GM18907 (cell line): ENCODE data around the gene SNX11.
A peak's percentile ranks its signal among the peaks of the same experiment; 100 is the strongest.

ENCODE experiments used
- ATAC-seq: cut with Tn5 transposase; IDR thresholded peaks from one replicate; pipeline ENCODE4 v1.9.1; 2021; ENCODE audit warnings: mild to moderate bottlenecking, moderate library complexity; ENCODE audit not compliant: unreplicated experiment

The SNX11 gene

GRCh38 chr17:48095611-48096010, 12.0 kb upstream of the SNX11 start:
- ATAC-seq: no peak

GRCh38 chr17:48100160-48100559, 7.4 kb upstream of the SNX11 start:
- ATAC-seq: no peak

GRCh38 chr17:48100591-48101011, 7.0 kb upstream of the SNX11 start:
- no peak for ATAC-seq

DNA sequence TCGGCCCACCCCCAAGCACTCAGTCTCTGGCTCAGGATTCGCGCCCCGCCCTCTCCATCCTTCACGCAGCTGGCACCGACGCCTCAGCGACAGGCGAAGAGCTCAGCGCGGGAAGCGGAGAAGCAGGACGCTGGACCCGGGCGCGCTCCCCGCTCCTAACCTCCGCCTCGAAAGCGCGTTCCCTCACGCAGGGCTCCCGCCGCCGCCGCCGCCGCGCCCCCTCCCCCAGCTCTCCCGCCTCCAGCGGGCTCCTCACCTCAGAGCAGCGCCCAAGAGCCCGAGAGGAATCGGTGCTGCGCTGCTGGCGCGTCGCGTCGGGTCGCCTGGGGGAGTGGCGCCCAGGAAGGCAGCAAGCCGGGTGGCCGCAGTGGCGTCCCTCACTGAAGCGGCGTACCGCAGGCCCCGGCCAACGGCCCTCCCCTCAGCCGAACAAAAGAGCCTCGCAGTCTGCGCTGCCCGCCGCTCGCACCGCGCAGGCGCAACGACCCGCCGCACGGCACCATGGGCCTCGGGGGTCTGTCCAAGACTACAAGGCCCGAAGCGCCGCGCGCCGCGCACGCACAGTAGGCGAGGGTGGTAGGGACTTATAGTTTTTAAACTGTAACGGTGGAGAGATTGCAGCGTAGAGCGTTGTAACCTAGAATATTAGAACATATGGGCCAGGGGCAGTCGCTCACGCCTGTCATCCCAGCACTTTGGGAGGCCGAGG, 6.4 kb upstream of the SNX11 start, which contains the start of gene CBX1:
Gene CBX1 (minus strand): TSS at position 467 of the 709 bp plus-strand sequence. CDS start 24,474 bp downstream, outside the sequence.
- ATAC-seq: peak; percentile 83

DNA sequence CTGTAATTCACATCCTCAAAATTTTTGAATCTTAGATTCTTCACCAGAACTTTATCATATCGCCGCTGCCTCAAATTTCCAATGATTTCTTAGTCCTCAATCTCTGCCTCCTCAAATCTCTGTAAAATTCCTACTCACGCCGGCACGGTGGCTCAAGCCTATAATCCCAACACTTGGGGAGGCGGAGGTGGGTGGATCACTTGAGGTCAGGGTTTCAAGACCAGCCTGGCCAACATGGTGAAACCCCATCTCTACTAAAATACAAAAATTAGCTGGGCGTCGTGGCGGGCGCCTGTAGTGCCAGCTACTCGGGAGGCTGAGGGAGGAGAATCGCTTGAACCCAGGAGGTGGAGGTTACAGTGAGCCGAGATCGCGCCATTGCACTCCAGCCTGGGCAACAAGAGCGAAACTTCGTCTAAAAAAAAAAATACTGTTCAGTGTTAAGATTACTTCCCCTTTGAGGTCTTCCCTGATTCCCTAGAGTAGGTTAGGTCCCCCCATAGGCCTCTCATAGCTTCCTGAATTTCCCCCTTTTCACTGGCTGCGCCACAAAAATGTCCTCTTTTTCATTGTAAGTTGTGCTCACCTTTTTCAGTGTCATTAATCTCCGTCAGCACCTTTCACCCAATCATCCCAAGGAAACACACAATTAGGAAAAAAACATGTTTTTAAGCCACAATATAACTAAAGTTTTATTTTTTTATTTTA, 5.4 kb upstream of the SNX11 start:
- no peak for ATAC-seq

GRCh38 chr17:48102798-48103715, 4.5 kb upstream of the SNX11 start:
- no peak for ATAC-seq

- ATAC-seq: no peak
These were observed 3.1 kb upstream of the SNX11 start for GRCh38 chr17:48104440-48104839.

DNA sequence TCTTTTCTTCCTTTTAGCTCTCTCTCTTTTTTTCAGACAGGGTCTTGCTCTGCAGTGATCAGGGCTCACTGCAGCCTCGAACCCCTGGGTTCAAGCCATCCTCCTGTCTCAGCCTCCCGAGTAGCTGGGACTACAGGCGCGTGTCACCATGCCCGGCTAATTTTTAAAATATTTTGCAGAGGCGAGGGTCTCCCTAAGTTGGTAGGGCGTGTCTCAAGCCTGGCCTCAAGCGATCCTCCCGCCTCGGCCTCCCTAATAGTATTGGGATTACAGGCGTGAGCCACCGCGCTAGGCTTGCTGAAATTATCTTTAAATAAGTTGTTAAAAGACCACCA, 797 bp upstream of the SNX11 start:
- ATAC-seq: no peak

- no peak for ATAC-seq
These were observed 3.2 kb downstream of the SNX11 start for GRCh38 chr17:48110761-48111160.

DNA sequence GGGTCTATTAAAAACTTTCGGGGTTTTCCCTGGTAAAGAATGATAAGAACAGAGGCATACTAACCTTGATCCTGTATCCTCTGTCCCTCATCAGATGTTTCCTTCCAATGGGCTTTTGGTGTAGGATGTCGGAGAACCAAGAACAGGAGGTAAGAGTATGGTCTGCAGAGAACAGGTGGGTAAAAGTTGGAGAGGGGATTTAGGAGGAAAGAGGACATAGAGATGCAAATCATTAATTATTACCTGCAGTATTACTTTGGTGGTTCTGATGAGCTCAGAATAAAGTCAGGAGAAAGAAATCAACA, 4.3 kb downstream of the SNX11 start:
- no peak for ATAC-seq

- peak; percentile 44 for ATAC-seq
These were observed 5.7 kb downstream of the SNX11 start for GRCh38 chr17:48113201-48113676.

DNA sequence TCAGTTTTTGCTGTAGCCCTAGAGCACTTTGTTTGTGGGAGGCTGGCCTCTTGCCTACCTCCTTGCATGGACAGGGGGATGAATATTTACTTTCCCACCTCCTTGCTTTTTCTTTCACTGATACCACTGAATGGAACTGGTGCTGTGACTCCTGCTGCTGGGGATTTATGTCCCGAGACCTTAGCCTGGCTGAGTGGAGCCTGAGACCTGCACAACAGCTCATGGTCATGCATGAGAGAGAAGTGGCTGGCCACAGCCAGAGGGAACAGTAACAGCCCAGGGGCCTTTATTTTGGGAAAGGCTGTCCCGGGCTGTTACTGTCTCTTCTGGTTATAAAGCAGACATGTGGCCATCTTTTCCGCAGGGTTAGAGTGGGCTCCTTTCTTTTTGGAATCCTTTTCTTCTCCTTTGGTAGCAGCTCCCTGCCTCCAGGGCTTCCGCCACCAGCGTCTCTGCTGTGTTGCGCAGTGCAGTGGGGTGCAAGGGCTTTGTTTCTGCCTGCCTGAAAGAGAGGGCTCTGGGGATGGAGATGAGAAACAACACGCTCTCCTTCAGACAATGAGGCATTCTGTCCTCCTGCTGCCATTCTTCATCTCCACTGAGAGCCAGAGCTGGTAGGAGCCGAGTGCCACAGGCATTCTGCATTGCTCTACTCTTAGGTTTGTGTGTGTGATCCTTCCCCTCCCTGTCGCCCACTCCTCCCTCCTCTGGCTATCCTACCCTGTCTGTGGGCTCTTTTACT, 14.5 kb downstream of the SNX11 start:
- ATAC-seq: no peak

DNA sequence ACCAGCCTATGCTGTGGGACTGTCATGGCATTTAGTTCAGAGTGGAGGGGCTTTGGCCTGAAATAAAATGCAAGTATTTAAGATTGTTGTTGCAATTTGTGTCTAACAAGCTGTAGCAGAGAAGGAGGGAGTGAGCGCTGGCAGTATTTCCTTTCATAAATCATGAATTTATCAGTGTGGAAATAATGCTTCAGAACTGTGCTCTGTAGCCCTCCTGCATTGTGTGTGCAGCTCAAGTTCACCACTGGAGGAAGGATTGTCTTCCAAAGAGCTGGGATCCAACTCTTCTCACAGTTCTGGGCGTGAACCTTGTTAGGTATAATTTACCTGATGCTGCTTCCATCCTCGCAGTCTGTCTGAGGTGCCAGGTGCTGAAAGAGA, 15.1 kb downstream of the SNX11 start:
- ATAC-seq: no peak

DNA sequence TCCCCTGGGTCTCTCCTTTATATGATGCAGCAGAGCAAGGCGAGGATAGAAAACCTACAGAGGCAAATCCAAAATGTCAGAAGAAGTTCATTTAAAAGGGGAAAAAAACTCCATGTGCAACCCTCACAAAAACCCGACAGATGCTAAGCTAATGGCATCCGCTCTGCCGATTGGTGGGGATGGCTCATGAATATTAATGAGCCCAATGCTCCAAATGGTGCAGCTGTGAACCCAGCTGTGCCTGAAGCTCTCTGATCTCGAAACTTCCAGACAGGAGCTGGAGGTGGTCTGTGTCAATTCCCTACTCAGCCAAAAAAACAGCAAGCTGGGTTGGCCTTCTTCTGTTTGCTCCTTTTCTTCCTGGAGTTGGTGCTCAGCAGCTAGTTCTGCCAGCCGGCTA, 15.5 kb downstream of the SNX11 start:
- no peak for ATAC-seq

GRCh38 chr17:48123776-48124388, 16.3 kb downstream of the SNX11 start:
- no peak for ATAC-seq

GRCh38 chr17:48125829-48126531, 18.4 kb downstream of the SNX11 start:
- no peak for ATAC-seq

DNA sequence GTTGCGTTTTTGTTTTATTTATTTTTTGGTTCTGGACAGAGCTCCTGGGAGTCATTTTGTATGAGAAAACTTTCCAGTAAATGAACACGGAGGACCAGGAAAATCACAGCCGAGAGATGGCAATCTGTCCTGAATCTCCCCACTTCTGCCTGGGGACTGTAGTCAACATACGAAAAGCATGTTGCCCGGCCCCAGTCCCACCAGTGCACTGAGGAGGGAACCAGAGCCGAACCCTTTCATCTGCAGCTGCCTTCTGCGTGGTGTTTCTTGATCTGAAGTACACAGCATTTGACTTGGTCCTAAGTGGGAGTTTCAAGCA, 18.9 kb downstream of the SNX11 start:
- ATAC-seq: no peak

DNA sequence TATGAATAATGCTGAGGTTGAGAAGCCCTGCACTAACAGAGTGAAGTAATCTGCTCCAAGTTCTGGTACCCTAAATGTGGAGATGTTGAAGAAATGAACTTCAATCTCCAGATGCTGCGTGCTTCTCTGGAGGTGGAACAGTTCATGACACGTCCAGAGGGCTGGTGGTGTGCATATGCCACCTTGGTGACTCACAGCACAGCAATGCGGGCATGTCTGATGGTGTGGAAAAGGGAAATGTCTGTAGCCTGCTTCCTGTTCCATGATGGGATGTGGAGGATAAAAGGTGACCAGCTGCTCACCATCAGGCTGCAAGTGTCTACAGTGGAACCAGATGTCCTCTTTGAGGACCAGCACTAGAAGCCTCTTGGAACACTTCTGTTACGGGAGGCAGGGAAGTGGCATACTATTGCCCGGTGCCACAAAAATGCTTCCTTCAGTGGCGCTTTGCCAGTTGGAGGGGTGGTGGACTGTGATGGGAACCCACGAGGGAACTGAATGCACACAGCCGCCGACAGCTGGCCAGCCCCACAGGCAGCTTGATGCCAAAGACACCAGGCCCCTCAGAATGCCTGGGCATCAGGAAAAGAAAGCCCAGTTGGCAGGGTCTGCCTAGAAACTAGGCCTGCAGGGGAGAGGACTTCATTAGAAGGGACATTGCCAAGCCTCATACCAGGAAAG, 19.9 kb downstream of the SNX11 start:
- no peak for ATAC-seq

DNA sequence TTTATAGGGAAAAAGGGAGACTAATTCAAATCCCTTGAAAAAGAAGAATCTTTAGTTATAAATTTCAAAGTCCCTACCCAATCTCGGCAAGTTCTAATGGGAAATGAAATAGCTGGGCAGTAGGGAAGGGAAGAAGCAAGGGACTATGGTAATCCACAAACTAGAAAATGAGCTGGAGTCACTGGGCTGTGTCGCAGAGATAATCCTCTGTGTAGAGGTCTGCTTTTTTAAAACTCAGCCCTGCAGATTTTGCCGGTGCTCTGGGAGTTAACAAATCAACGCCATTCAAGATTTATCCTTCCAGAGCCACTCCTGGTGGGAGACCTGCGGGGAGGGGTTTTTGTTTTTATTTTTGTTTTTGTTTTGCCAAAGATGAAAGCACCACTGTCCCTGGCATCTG, 20.8 kb downstream of the SNX11 start:
- ATAC-seq: no peak
